ENCODE results near the gene NEK9.

NEK9 gene

DNA sequence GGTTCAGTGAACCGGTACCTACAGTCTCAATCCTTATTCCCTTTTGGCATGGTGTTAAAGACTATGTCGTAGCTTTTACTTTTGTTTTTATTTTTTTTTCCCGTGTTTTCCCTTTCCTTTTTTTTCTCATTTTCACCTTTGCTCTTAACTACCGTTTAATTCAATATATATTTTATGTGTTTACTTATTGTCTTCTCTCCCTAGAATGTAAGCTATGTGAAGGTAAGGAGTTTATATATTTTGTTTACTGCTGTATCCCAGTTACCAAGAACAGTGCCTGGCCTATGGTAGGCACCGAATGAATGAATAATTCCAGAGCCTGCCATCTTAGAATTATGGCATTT is 75.3 kb downstream of the NEK9 start:
- TF ChIP-seq, protein P1, sequence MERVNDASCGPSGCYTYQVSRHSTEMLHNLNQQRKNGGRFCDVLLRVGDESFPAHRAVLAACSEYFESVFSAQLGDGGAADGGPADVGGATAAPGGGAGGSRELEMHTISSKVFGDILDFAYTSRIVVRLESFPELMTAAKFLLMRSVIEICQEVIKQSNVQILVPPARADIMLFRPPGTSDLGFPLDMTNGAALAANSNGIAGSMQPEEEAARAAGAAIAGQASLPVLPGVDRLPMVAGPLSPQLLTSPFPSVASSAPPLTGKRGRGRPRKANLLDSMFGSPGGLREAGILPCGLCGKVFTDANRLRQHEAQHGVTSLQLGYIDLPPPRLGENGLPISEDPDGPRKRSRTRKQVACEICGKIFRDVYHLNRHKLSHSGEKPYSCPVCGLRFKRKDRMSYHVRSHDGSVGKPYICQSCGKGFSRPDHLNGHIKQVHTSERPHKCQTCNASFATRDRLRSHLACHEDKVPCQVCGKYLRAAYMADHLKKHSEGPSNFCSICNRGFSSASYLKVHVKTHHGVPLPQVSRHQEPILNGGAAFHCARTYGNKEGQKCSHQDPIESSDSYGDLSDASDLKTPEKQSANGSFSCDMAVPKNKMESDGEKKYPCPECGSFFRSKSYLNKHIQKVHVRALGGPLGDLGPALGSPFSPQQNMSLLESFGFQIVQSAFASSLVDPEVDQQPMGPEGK (CRISPR knock-in tag; IDR thresholded peaks at IDR 0.05; ENCODE audit: borderline replicate concordance) = no peak
- TF ChIP-seq GLIS3 (CRISPR knock-in tag; IDR thresholded peaks at IDR 0.05) (no peak), CSDC2 (CRISPR knock-in tag; IDR thresholded peaks at IDR 0.05) (no peak), SNAI2 (CRISPR knock-in tag; IDR thresholded peaks at IDR 0.05) (no peak), ZFP3 (CRISPR knock-in tag; IDR thresholded peaks at IDR 0.05) (no peak), RARB (CRISPR knock-in tag; IDR thresholded peaks at IDR 0.05) (no peak), ARNTL (CRISPR knock-in tag; IDR thresholded peaks at IDR 0.05; ENCODE audit: borderline replicate concordance, low read depth) (no peak), ZC3H10 (CRISPR knock-in tag; IDR thresholded peaks at IDR 0.05) (no peak), POU6F1 (CRISPR knock-in tag; IDR thresholded peaks at IDR 0.05; ENCODE audit: borderline replicate concordance, low read depth) (no peak), ZNF70 (CRISPR knock-in tag; IDR thresholded peaks at IDR 0.05) (no peak), ZFP30 (CRISPR knock-in tag; IDR thresholded peaks at IDR 0.05) (no peak), TSHZ2 (CRISPR knock-in tag; IDR thresholded peaks at IDR 0.05) (no peak)
- ATAC-seq = no peak

DNA sequence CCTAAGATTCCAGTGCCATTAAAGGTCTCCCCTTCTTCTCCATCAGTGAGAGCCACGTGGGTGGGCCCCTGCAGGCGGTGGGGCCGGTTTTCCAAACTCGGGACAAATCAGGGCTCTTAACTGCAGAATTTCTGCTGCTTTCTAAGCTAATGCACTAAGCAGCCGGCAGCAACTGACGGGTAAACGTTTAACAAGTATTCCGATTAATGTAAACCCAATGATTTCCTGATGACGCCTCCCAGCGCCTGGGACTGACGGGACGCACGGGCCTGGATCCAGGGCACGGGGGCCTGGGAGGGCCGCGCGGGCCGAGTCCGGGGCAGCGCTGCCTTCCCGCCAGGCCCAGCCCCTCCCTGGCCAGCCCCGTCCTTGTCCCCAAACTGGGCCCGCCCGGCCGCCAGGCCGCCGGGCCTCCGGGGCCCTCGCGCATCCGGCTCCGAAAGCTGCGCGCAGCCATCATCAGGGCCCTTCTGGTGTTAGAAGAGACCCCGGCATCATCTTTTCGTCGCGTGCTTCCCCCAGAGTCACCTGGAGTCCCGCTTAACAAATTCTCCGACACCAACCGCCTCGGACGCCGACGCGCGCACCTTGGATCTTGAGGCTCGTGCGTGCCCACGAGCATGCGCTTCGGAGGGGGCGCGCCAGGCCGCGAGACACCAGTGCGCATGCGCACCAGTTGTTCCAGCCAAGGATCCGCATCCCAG is 75.8 kb downstream of the NEK9 start, which contains the start of gene MLH3:
Gene MLH3, minus strand, starts transcription at position 616 of the 704 bp plus-strand sequence. CDS start 1,812 bp downstream, outside the sequence.
- peak; percentile 35 for ATAC-seq
- TF ChIP-seq CSDC2 (CRISPR knock-in tag; IDR thresholded peaks at IDR 0.05) (no peak), ZNF8 (CRISPR knock-in tag; IDR thresholded peaks at IDR 0.05) (no peak), ZFP3 (CRISPR knock-in tag; IDR thresholded peaks at IDR 0.05) (0 out of 2 replicates have a peak, but pooled peaks have one; percentile 31), ZFP30 (CRISPR knock-in tag; IDR thresholded peaks at IDR 0.05) (no peak), TSHZ2 (CRISPR knock-in tag; IDR thresholded peaks at IDR 0.05) (0 out of 2 replicates have a peak, but pooled peaks have one; percentile 60), SNAI2 (CRISPR knock-in tag; IDR thresholded peaks at IDR 0.05) (no peak), ZC3H10 (CRISPR knock-in tag; IDR thresholded peaks at IDR 0.05) (no peak), GLIS3 (CRISPR knock-in tag; IDR thresholded peaks at IDR 0.05) (no peak), TOX (CRISPR knock-in tag; IDR thresholded peaks at IDR 0.05; ENCODE audit: borderline replicate concordance) (no peak), ARNTL (CRISPR knock-in tag; IDR thresholded peaks at IDR 0.05; ENCODE audit: borderline replicate concordance, low read depth) (no peak), OSR1 (CRISPR knock-in tag; IDR thresholded peaks at IDR 0.05) (no peak), CREB5 (CRISPR knock-in tag; IDR thresholded peaks at IDR 0.05; ENCODE audit: low read depth) (no peak), ISL1 (CRISPR knock-in tag; IDR thresholded peaks at IDR 0.05) (no peak)
- TF ChIP-seq, protein P2, sequence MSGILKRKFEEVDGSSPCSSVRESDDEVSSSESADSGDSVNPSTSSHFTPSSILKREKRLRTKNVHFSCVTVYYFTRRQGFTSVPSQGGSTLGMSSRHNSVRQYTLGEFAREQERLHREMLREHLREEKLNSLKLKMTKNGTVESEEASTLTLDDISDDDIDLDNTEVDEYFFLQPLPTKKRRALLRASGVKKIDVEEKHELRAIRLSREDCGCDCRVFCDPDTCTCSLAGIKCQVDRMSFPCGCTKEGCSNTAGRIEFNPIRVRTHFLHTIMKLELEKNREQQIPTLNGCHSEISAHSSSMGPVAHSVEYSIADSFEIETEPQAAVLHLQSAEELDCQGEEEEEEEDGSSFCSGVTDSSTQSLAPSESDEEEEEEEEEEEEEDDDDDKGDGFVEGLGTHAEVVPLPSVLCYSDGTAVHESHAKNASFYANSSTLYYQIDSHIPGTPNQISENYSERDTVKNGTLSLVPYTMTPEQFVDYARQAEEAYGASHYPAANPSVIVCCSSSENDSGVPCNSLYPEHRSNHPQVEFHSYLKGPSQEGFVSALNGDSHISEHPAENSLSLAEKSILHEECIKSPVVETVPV (CRISPR knock-in tag; IDR thresholded peaks at IDR 0.05) = no peak

Data from SK-N-SH treated with all-trans-retinoic acid at 6 μM for 48 hours (cell line).